Epithelial cell of prostate (primary cell): Measurements from ENCODE around the gene CCND2.

ENCODE experiments used
- DNase-seq: peaks from one replicate; pipeline ENCODE4 v3.0.0-alpha.2; 2011; ENCODE audit warnings: low read depth, low spot score
- H3K27ac ChIP-seq: fragments of 450-650 bp; 2 replicates; pipeline ENCODE4 v1.5.1; 2017; ENCODE audit warnings: mild to moderate bottlenecking

The CCND2 gene

GRCh38 chr12:4320497-4320852, 46.9 kb downstream of the CCND2 start:
- peak overlapping the region; percentile 83 for H3K27ac ChIP-seq
- DNase-seq: no peak

- peak within 1 kb of the TSS; percentile 83 for H3K27ac ChIP-seq
- DNase-seq: peak; percentile 78
Observed at GRCh38 chr12:4320853-4321701, 47.5 kb downstream of the CCND2 start, which contains the start of gene TIGAR. TIGAR (plus strand) TSS chr12:4321213; CDS start chr12:4321272, 59 bp downstream.

DNA sequence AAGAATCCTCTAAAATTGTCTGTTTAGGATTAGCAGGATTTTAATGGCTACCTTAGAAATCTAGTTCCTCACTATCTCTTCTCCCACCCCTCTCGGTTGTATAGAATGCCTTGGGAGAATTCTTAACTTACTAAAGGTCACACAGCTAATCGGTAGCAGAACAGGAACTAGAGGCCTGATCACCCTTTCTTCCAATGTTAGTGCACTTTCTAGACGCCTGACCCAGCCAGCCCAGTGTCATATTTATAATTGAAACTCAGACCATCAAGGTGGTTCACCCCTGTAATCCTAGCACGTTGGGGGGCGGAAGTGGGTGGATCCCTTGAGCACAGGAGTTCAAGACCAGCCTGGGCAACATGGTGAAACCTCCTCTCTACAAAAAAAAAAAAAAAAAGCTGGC, 49.2 kb downstream of the CCND2 start:
- no peak for DNase-seq
- H3K27ac ChIP-seq: no peak overlapping the region
